ENCODE data around the gene B4GALNT3. TPM values are rescaled to one million over a fixed set of nuclear protein-coding genes. Genes with fewer than 3 reads are reported as not detected.

The B4GALNT3 gene
- total RNA-seq, 4 donors from 2014 or later: under 0.01 to 0.80 (median 0.36) TPM

DNA sequence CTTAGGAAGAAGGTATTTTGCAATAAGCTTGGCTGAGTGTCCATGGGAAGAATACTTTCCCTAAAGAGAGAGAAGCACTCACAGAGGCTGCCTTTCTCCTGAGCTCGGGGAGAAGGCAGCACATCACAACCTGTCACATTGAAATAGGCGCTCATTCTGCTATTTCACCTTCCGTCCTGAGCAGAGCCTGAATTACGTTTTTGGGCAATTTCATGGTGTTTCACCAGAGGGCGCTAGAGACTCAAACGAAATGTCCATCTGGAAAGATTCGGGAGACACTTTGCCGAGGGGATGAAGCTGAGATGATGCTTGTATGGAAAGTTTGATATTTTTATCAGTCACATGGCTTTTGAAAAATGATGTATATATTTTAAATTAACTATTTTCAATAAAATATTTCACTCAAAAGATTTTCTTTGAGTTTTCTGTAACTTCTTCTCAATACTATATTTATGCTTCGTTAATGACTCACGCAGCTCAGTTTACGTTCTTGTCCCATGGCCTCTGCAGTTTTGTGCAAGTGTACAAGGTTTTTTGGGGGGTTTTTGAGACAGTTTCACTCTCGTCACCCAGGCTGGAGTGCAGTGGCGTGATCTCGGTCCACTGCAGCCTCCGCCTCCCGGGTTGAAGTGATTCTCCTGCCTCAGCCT lies 17.4 kb upstream of the B4GALNT3 start:
- intact Hi-C loops (cut with DNase I): no loop called here
- Histone ChIP-seq H3K9me3 (no peaks in the 10 kb centered on the region), H3K4me3 (no peak overlapping the region), H3K36me3 (peaks cover 0 to 35% (median 8%) of the 10 kb centered on the region in 4 donors), H3K4me1 (no peaks in the 10 kb centered on the region), H3K27me3 (peaks cover 0 to 15% (median 0%) of the 10 kb centered on the region in 4 donors), H3K27ac (replicated peaks in 1 of 4) (no peak overlapping the region)
- DNase-seq (ENCODE audit: extremely low spot score): no peak
- TF ChIP-seq EP300 (IDR thresholded peaks at IDR 0.05) (no peak), POLR2AphosphoS5 (IDR thresholded peaks at IDR 0.05) (no peak), POLR2A (IDR thresholded peaks at IDR 0.05; ENCODE audit: low read depth) (no peak)
- TF ChIP-seq, protein P1, sequence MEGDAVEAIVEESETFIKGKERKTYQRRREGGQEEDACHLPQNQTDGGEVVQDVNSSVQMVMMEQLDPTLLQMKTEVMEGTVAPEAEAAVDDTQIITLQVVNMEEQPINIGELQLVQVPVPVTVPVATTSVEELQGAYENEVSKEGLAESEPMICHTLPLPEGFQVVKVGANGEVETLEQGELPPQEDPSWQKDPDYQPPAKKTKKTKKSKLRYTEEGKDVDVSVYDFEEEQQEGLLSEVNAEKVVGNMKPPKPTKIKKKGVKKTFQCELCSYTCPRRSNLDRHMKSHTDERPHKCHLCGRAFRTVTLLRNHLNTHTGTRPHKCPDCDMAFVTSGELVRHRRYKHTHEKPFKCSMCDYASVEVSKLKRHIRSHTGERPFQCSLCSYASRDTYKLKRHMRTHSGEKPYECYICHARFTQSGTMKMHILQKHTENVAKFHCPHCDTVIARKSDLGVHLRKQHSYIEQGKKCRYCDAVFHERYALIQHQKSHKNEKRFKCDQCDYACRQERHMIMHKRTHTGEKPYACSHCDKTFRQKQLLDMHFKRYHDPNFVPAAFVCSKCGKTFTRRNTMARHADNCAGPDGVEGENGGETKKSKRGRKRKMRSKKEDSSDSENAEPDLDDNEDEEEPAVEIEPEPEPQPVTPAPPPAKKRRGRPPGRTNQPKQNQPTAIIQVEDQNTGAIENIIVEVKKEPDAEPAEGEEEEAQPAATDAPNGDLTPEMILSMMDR (IDR thresholded peaks at IDR 0.05): peak; percentile 75 to 82 (median 82)
- 57% methylated on average over 16 of the region's 16 CpGs for WGBS

DNA sequence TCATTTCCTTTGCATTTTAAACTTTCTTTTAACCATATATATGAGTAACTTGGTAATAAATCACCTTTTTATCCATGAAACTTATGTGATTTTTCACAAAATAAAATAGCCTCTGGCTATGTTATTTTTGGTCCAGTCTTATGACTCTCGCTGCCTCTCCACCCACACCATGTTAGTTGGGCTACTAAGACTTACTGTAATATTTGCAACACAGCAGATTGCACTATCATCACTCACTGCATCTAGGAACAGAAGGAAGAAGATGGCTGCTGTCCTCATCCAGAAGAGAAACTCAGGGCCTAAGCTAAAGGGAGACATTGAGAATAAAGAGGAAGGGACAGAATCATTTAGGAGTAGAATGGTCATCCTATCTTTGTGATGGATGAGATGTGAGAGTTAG lies 12.6 kb upstream of the B4GALNT3 start:
- no peaks in the 10 kb centered on the region for H3K9me3 ChIP-seq
- H3K36me3 ChIP-seq: no peaks in the 10 kb centered on the region
- peaks cover 0 to 53% (median 7%) of the 10 kb centered on the region in 4 donors for H3K27me3 ChIP-seq
- H3K27ac ChIP-seq (replicated peaks in 1 of 4): no peak overlapping the region
- no peak for TF ChIP-seq EP300 (IDR thresholded peaks at IDR 0.05)
- TF ChIP-seq, protein P1 (IDR thresholded peaks at IDR 0.05): no peak
- TF ChIP-seq POLR2A (IDR thresholded peaks at IDR 0.05; ENCODE audit: low read depth): no peak
- no peak for TF ChIP-seq POLR2AphosphoS5 (IDR thresholded peaks at IDR 0.05)
- no peak overlapping the region for H3K4me3 ChIP-seq
- DNase-seq (ENCODE audit: extremely low spot score): no peak
- 93% methylated on average over 1 of the region's 1 CpG for WGBS
- no peaks in the 10 kb centered on the region for H3K4me1 ChIP-seq
- intact Hi-C loops (cut with DNase I): no loop called here

DNA sequence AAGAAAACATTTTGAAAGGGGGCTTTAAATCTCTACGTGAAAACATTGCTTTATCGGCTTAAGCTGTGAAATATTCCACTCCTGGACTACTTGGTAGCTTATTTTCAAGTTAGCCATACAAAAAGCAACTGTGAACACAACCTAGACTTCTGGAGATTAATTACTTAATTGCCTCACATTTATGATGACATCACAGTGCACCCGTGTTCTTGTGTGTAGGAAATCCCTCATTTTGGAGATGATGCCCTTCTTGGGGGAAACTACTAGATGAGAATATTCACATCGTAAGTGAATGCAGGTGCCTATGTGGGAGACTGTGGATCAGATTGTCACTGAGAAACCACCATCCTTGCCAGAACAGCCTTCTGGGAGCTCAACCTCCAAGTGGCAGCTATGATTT lies 10.5 kb upstream of the B4GALNT3 start:
- Histone ChIP-seq H3K4me1 (no peaks in the 10 kb centered on the region), H3K36me3 (no peaks in the 10 kb centered on the region), H3K4me3 (no peak overlapping the region), H3K27me3 (peaks cover 0 to 61% (median 7%) of the 10 kb centered on the region in 4 donors), H3K27ac (replicated peaks in 1 of 4) (no peak overlapping the region), H3K9me3 (no peaks in the 10 kb centered on the region)
- intact Hi-C loops (cut with DNase I): no loop called here
- TF ChIP-seq POLR2A (IDR thresholded peaks at IDR 0.05; ENCODE audit: low read depth) (no peak), POLR2AphosphoS5 (IDR thresholded peaks at IDR 0.05) (no peak), EP300 (IDR thresholded peaks at IDR 0.05) (no peak)
- no peak for DNase-seq (ENCODE audit: extremely low spot score)
- WGBS: 76% methylated on average over 4 of the region's 4 CpGs

DNA sequence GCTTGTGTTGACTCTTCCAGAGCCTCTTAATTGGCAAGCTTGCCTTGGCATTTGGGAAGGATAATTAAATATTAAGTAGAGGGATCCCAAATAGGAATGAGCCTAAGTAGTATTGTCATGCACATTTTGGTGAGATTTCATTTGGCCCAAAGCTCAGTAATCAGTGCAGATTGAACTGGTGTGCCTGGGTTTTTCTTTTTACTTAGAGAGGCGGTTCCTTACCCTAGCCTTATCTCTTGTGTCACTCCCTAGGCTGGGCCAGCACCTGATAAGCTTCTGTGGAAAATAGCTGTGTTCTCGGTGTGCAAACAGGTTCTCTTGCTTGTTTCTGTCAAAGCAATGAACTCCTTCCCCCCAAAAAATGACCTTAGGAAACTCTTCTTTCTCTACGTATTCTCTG lies 9.3 kb upstream of the B4GALNT3 start:
- DNase-seq (ENCODE audit: extremely low spot score): no peak
- intact Hi-C loops (cut with DNase I): no loop called here
- H3K4me3 ChIP-seq: no peak overlapping the region
- no peak overlapping the region for H3K27ac ChIP-seq (replicated peaks in 1 of 4)
- no peaks in the 10 kb centered on the region for H3K9me3 ChIP-seq
- H3K4me1 ChIP-seq: no peaks in the 10 kb centered on the region
- 77% methylated on average over 3 of the region's 3 CpGs for WGBS
- peaks cover 0 to 61% (median 7%) of the 10 kb centered on the region in 4 donors for H3K27me3 ChIP-seq
- TF ChIP-seq POLR2AphosphoS5 (IDR thresholded peaks at IDR 0.05) (no peak), EP300 (IDR thresholded peaks at IDR 0.05) (no peak), POLR2A (IDR thresholded peaks at IDR 0.05; ENCODE audit: low read depth) (no peak)
- TF ChIP-seq, protein P1 (IDR thresholded peaks at IDR 0.05): no peak
- no peaks in the 10 kb centered on the region for H3K36me3 ChIP-seq

DNA sequence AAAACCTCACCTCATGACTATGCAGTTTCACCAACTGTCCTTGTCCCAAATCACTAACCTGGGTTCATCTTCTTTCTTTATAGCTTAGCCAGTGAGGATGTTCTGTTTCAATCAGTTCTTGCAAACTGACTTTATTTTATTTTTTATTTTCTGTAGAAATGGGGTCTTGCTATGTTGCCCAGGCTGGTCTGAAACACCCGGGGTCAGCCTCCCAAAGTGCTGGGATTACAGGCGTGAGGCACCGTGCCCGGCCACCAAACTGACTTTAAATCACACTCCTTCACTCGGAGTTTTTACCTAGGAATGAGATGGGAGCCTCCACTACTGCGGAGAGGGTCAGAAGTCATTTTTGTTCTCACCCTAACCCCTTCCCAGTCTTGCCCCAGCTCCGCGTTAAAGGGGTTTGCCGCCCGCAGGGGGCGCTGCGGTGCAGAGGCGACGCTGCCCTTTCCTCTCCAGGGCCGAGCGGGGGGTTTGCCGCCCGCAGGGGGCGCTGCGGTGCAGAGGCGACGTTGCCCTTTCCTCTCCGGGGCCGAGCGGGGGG lies 7.0 kb upstream of the B4GALNT3 start:
- Histone ChIP-seq H3K4me3 (no peak overlapping the region), H3K4me1 (no peaks in the 10 kb centered on the region), H3K27ac (replicated peaks in 1 of 4) (no peak overlapping the region), H3K9me3 (no peaks in the 10 kb centered on the region), H3K36me3 (no peaks in the 10 kb centered on the region), H3K27me3 (peaks cover 0 to 47% (median 7%) of the 10 kb centered on the region in 4 donors)
- intact Hi-C loops (cut with DNase I): no loop called here
- 86% methylated on average over 7 of the region's 25 CpGs for WGBS
- DNase-seq (ENCODE audit: extremely low spot score): no peak
- TF ChIP-seq EP300 (IDR thresholded peaks at IDR 0.05): no peak
- TF ChIP-seq, protein P1 (IDR thresholded peaks at IDR 0.05): no peak
- TF ChIP-seq POLR2AphosphoS5 (IDR thresholded peaks at IDR 0.05): no peak
- TF ChIP-seq POLR2A (IDR thresholded peaks at IDR 0.05; ENCODE audit: low read depth): no peak
